GM10266 (cell line): Measurements from ENCODE around the gene POPDC3.
"Not testable (repeated sequence)": the region's sequence is repeated elsewhere in the genome, so short reads cannot be mapped to it uniquely, and the experiment has no call there.

Experiments
- DNase-seq: peaks from one replicate; pipeline ENCODE4 v3.0.0; 2012; ENCODE audit errors: extremely low spot score
- TF ChIP-seq, protein P1 (sequence below): IDR thresholded peaks from 2 replicates; pipeline ENCODE4 v1.5.1; 2012; ENCODE audit warnings: mild to moderate bottlenecking, low read depth; ENCODE audit not compliant: control insufficient read depth, insufficient read depth; ENCODE audit errors: missing control alignments

The POPDC3 gene

DNA sequence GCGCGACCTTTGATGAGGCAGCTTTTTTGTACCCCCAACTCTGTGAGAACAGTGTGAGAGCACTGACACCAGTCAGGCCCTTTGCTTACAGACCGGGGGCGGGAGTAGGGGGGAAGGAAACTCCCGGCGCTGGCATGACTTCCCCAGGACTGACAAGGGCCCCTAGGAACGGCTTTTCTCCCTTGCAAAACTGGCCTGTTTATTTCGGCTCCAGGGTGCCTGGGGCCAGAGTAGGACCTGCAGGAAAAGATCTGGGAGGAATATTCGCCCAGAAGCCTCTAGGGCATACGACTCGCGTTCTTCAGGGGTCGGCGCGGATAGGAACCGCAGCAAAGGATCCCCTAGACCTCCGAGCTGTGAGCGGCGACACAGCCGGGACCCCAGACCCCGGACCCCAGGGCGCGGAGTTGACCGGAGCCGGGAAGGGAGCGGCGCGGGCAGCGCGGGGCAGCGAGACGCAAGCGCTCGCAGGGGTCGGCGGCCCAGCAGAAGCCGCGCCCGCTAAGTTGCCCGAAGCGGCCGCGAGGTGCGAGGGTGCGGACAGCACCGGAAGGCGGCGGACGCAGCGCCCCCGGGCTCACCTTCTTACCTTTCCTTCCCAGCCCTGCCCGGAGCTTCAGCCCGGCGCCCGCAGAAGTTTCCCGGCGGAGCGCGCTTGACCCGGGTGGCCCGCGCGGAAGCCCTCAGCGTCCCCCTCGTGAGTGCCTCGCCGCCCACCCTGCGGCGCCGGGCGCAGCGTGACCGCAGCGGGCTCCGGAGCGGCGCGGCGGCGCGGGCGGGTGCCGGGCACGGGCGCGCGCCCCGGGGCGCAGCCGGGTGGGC is at the start of gene POPDC3:
Gene POPDC3 (minus strand): TSS at position 771 of the 822 bp plus-strand sequence. CDS start 18,105 bp downstream, outside the sequence.
- TF ChIP-seq, protein P1, sequence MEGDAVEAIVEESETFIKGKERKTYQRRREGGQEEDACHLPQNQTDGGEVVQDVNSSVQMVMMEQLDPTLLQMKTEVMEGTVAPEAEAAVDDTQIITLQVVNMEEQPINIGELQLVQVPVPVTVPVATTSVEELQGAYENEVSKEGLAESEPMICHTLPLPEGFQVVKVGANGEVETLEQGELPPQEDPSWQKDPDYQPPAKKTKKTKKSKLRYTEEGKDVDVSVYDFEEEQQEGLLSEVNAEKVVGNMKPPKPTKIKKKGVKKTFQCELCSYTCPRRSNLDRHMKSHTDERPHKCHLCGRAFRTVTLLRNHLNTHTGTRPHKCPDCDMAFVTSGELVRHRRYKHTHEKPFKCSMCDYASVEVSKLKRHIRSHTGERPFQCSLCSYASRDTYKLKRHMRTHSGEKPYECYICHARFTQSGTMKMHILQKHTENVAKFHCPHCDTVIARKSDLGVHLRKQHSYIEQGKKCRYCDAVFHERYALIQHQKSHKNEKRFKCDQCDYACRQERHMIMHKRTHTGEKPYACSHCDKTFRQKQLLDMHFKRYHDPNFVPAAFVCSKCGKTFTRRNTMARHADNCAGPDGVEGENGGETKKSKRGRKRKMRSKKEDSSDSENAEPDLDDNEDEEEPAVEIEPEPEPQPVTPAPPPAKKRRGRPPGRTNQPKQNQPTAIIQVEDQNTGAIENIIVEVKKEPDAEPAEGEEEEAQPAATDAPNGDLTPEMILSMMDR, result no peak
- DNase-seq, result peak; percentile 38

DNA sequence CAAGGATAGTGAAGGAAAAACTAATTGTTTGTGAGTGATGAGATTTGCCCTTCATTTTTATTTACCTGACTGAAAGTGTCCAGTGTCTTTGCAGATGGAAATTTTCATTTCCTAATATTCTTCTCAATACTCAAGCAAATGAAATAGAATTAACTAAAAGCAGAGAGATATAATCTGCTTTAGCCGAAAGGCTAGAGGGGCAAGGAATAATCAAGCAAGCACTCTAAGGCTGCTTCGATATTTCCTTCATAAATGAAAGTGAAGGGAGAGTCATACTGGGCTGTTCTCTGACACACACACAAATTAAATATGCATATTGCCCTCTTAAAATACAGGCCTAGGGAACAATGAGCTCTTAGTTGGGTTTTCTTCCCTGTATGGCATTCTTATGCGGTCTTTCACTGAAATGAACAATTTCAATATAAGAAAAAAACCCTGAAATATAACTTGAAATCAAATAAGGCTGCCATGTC is 47.5 kb upstream of the POPDC3 start:
- TF ChIP-seq, protein P1, result no peak
- no peak for DNase-seq

GRCh38 chr6:105226598-105227294 is 46.9 kb upstream of the POPDC3 start:
- TF ChIP-seq, protein P1, result no peak
- no peak for DNase-seq

GRCh38 chr6:105223242-105223641 is 43.4 kb upstream of the POPDC3 start:
- TF ChIP-seq, protein P1, result no peak
- no peak for DNase-seq

DNA sequence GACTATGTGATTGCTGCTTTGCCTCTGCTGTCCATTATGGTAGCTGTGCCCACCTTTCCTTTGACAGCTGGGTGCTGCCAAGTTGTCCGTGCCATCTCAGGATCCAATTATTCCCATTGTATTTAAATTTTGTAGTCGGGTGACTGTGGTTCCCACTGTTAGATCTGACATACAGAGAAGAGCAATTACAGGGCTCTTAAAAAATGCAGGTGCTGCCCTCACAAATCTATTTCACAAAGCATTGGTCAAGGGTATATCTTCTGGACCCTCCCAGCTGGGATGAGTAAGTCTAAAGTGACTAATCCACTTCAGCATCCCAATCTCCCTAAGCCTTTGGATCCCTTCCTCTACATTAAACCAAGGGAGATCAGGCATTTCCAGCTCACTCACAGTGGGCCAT is 41.4 kb upstream of the POPDC3 start:
- DNase-seq, result not testable (repeated sequence)

- TF ChIP-seq, protein P1, result no peak
- DNase-seq, result no peak
These were observed 40.4 kb upstream of the POPDC3 start for GRCh38 chr6:105220186-105220585.

DNA sequence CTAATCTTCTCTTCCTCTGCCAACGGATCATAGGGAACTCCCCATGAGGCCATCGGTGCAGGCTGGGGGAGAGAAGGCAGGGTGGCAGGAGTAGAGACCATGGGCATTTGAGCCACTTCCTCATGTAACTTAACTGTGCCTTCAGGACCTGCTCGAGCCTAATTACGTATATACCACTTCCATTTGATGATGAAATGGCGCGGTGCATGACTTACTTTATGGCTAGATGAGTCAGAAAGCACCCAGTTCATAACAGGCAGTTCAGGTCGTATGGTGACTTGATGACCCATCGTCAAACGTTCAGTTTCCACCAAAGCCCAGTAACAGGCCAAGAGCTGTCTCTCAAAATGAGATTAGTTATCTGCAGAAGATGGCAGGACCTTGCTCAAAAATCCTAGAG is 39.4 kb upstream of the POPDC3 start:
- DNase-seq, result not testable (repeated sequence)

DNA sequence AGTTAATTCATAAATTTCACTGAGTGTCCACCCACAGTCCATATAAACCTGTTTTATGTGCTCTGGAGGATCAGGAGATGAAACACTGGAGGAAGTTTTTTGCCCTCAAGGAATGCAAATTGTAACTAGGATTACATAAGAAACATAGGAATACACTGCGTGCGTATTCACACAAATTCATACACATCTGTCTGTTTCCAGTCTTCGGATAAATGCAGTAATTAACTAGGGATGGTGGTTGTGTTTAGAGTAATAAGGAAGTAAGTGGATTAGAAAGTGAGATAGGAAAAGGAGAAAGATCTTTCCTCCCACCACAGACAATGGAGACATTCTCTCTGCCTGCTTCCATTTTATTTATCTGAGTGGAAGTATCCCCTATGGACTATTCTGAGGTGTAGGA is 35.7 kb upstream of the POPDC3 start:
- DNase-seq, result no peak
- TF ChIP-seq, protein P1, result no peak
